CD14-positive monocyte (primary cell): ENCODE measurements around the gene BPI. TPM values are rescaled to one million over a fixed set of nuclear protein-coding genes. Genes with fewer than 3 reads are reported as not detected.

ENCODE experiments used
- DNase-seq, 3 donors: peaks; one replicate each; pipeline ENCODE4 v3.0.0-alpha.2; 2011 to 2022
- H2AFZ ChIP-seq: 2 replicates; pipeline ENCODE4 v1.6.0; 2012; ENCODE audit warnings: mild to moderate bottlenecking, low read depth, low read length, inconsistent platforms; ENCODE audit not compliant: insufficient read depth, poor library complexity, severe bottlenecking
- H3K27ac ChIP-seq, 2 donors: 1 replicate in 1 of 2; 2 replicates in 1 of 2; pipeline ENCODE4 v1.5.1; 2012 to 2013; ENCODE audit warnings: low read length in 2 of 2, control low read depth in 1 of 2, inconsistent platforms in 1 of 2, low read depth in 1 of 2, mild to moderate bottlenecking in 1 of 2
- H3K27me3 ChIP-seq, 2 donors: one replicate each; pipeline versions ENCODE4 v1.6.0 to v1.6.1; 2011 to 2013; ENCODE audit warnings: low read length in 2 of 2; ENCODE audit not compliant: control insufficient read depth in 2 of 2, insufficient read depth in 2 of 2
- H3K36me3 ChIP-seq, 2 donors: replicated peaks in 1 of 2; 1 replicate in 1 of 2; 2 replicates in 1 of 2; pipeline versions ENCODE4 v1.5.1 to v1.6.1; 2012 to 2013; ENCODE audit warnings: low read length in 2 of 2, control low read depth in 1 of 2, inconsistent platforms in 1 of 2, mild to moderate bottlenecking in 1 of 2; ENCODE audit not compliant: insufficient read depth in 2 of 2, control insufficient read depth in 1 of 2
- H3K4me1 ChIP-seq, 2 donors: 1 replicate in 1 of 2; 2 replicates in 1 of 2; pipeline versions ENCODE4 v1.5.1 to v1.6.1; 2012 to 2013; ENCODE audit warnings: low read length in 2 of 2, control low read depth in 1 of 2, inconsistent platforms in 1 of 2, mild to moderate bottlenecking in 1 of 2, moderate library complexity in 1 of 2; ENCODE audit not compliant: insufficient read depth in 2 of 2, control insufficient read depth in 1 of 2
- H3K4me2 ChIP-seq: replicated peaks from 2 replicates; pipeline ENCODE3; 2012; ENCODE audit warnings: low read length, moderate library complexity, mild to moderate bottlenecking; ENCODE audit not compliant: poor library complexity, severe bottlenecking; ENCODE audit errors: extremely low read depth
- H3K4me3 ChIP-seq, 3 experiments: fragments of 200-600 bp in 1 of 3; sonication (generic) in 1 of 3; replicated peaks in 1 of 3; 1 replicate in 2 of 3; 2 replicates in 1 of 3; pipeline ENCODE4 v1.5.1; 2011 to 2013; ENCODE audit warnings: low read length in 3 of 3, mild to moderate bottlenecking in 3 of 3, control low read depth in 2 of 3, low read depth in 2 of 3, inconsistent platforms in 1 of 3, moderate library complexity in 1 of 3
- H3K79me2 ChIP-seq: 2 replicates; pipeline ENCODE4 v1.6.0; 2012; ENCODE audit warnings: mild to moderate bottlenecking, control low read depth, inconsistent platforms, low read length, moderate library complexity; ENCODE audit not compliant: insufficient read depth
- H3K9ac ChIP-seq: 2 replicates; pipeline ENCODE4 v1.6.0; 2017; ENCODE audit warnings: low read length, mild to moderate bottlenecking; ENCODE audit not compliant: insufficient read depth, poor library complexity, severe bottlenecking
- H3K9me3 ChIP-seq, 2 donors: replicated peaks in 1 of 2; 1 replicate in 1 of 2; 2 replicates in 1 of 2; pipeline versions ENCODE4 v1.5.1 to v1.6.1; 2012 to 2013; ENCODE audit warnings: low read length in 2 of 2, control low read depth in 1 of 2; ENCODE audit not compliant: control insufficient read depth in 1 of 2, insufficient read depth in 1 of 2
- H4K20me1 ChIP-seq: 2 replicates; pipeline ENCODE4 v1.6.0; 2012; ENCODE audit warnings: mild to moderate bottlenecking, low read length, control low read depth, moderate library complexity; ENCODE audit not compliant: insufficient read depth
- H3K27ac Mint-ChIP-seq, 7 donors: one replicate each; pipeline ENCODE4 v1.8.0; 2020; ENCODE audit warnings: mild to moderate bottlenecking in 7 of 7, mixed read lengths in 7 of 7, moderate library complexity in 6 of 7, inconsistent platforms in 2 of 7
- H3K27me3 Mint-ChIP-seq, 3 donors: one replicate each; pipeline ENCODE4 v1.8.0; 2021 to 2022; ENCODE audit warnings: low read depth in 3 of 3, mild to moderate bottlenecking in 3 of 3, mixed read lengths in 3 of 3, moderate library complexity in 3 of 3, inconsistent platforms in 1 of 3
- H3K36me3 Mint-ChIP-seq, 2 donors: one replicate each; pipeline ENCODE4 v1.8.0; 2020; ENCODE audit warnings: mixed read lengths in 2 of 2, inconsistent platforms in 1 of 2, mild to moderate bottlenecking in 1 of 2
- H3K4me1 Mint-ChIP-seq: one replicate; pipeline ENCODE4 v1.8.0; 2020; ENCODE audit warnings: mild to moderate bottlenecking, mixed read lengths
- H3K4me3 Mint-ChIP-seq, 2 donors: one replicate each; pipeline ENCODE4 v1.8.0; 2020; ENCODE audit warnings: mild to moderate bottlenecking in 2 of 2, mixed read lengths in 2 of 2, moderate library complexity in 1 of 2
- H3K9me3 Mint-ChIP-seq, 7 donors: one replicate each; pipeline ENCODE4 v1.8.0; 2020 to 2022; ENCODE audit warnings: mixed read lengths in 7 of 7, mild to moderate bottlenecking in 6 of 7, moderate library complexity in 6 of 7, inconsistent platforms in 2 of 7
- WGBS: methylation state at CpG from one replicate; pipeline ENCODE4 v1.1.5; 2013; ENCODE audit warnings: missing lambda C conversion rate; ENCODE audit not compliant: insufficient coverage; 5-methylcytosine and 5-hydroxymethylcytosine counted together
- intact Hi-C, 2 donors: fragments of 100-400 bp; cut with micrococcal nuclease; formaldehyde crosslinking; loops; one replicate each; pipeline versions ENCODE4 v1.15.0 to v1.15.1; 2023
- polyA plus RNA-seq, 3 donors: library from polyadenylated mRNA; depleted of rRNA in 1 of 3; unstranded in 2 of 3; stranded (reverse) in 1 of 3; fragments of 300-500 nt in 2 of 3; fragments of >200 nt in 1 of 3; fragmentation: Illumina TruSeq in 2 of 3; gene quantifications; 1 replicate in 2 of 3; 2 replicates in 1 of 3; pipeline ENCODE4 v1.2.3, GENCODE V29; 2012 to 2021
- TF ChIP-seq, protein P1 (sequence below): fragments of 200-600 bp; IDR thresholded peaks from one replicate; pipeline ENCODE4 v1.8.0; 2022; ENCODE audit warnings: antibody characterized with exemption, mild to moderate bottlenecking

BPI gene
- polyA plus RNA-seq, 3 donors: 8.2 to 9.0 (median 8.7) TPM

DNA sequence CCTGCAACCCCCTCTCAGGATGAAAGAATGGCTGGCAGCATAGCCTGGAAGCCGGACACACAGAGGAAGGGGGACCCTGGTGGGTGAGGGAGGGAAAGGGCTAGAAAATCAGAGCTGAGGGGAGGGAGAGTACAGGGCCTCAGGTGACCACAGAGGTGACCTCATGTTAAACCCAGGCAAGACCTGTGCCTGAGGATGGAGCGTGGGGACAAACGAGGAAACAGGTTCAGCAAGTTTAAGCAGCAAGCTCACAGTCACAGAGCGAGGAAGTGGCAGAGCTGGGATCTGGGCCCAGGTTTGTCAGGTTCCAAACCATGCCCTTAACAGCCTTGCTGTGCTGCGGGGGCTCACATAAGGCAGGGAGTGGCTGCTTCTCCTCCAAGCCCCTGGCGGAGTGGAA lies 4.0 kb upstream of the BPI start:
- Histone ChIP-seq H2AFZ (no peak overlapping the region), H3K9ac (no peak overlapping the region), H3K4me2 (no peak overlapping the region), H3K36me3 (no peaks in the 10 kb centered on the region), H3K79me2 (peaks cover 5% of the 10 kb centered on the region), H3K27me3 (no peaks in the 10 kb centered on the region), H3K4me1 (peaks cover 87 to 91% of the 10 kb centered on the region in 2 donors), H3K4me3 (peak overlapping the region in 1 of 3 experiments; percentile 13), H3K9me3 (no peaks in the 10 kb centered on the region), H3K27ac (peak overlapping the region; percentile 88 to 89), H4K20me1 (no peaks in the 10 kb centered on the region)
- peaks cover 92% of the 10 kb centered on the region for H3K4me1 Mint-ChIP-seq
- WGBS: 56% methylated on average over 5 of the region's 6 CpGs
- no peaks in the 10 kb centered on the region for H3K36me3 Mint-ChIP-seq
- H3K4me3 Mint-ChIP-seq: no peak overlapping the region
- TF ChIP-seq, protein P1, sequence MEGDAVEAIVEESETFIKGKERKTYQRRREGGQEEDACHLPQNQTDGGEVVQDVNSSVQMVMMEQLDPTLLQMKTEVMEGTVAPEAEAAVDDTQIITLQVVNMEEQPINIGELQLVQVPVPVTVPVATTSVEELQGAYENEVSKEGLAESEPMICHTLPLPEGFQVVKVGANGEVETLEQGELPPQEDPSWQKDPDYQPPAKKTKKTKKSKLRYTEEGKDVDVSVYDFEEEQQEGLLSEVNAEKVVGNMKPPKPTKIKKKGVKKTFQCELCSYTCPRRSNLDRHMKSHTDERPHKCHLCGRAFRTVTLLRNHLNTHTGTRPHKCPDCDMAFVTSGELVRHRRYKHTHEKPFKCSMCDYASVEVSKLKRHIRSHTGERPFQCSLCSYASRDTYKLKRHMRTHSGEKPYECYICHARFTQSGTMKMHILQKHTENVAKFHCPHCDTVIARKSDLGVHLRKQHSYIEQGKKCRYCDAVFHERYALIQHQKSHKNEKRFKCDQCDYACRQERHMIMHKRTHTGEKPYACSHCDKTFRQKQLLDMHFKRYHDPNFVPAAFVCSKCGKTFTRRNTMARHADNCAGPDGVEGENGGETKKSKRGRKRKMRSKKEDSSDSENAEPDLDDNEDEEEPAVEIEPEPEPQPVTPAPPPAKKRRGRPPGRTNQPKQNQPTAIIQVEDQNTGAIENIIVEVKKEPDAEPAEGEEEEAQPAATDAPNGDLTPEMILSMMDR: no peak
- intact Hi-C loops: loop anchor here (5.0 to 10.0 kb wide), 2 partner anchors 48 to 245 kb away; no protein-coding TSS in a partner anchor
- DNase-seq: no peak
- peak overlapping the region; percentile 72 to 98 (median 96) for H3K27ac Mint-ChIP-seq
- peaks cover 2 to 7% (median 3%) of the 10 kb centered on the region in 3 donors for H3K27me3 Mint-ChIP-seq
- H3K9me3 Mint-ChIP-seq: no peaks in the 10 kb centered on the region

DNA sequence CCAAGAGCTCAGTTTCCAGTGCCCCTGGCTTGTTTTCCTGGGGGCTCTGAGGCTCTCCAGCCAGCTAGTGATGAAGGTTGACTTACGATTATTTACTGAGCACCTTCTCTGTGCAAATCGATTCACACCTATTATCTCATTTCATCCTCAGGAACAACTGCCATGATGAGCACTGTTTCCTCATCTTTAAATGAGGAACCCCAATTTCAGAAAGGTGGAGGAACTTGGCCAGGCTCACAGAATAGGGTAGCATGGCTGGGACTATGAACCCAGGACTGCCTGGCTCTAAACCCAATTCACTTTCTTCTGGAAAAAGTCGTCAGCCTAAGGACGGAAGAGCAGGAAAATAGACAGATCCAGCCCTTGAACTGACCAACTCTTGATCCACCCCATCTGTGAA lies 3.5 kb upstream of the BPI start:
- no peak overlapping the region for H2AFZ ChIP-seq
- no peaks in the 10 kb centered on the region for H3K9me3 ChIP-seq
- no peaks in the 10 kb centered on the region for H3K36me3 ChIP-seq
- peak overlapping the region; percentile 88 to 89 for H3K27ac ChIP-seq
- H3K4me1 ChIP-seq: peaks cover 87 to 91% of the 10 kb centered on the region in 2 donors
- intact Hi-C loops: loop anchor here (5.0 to 10.0 kb wide), 2 partner anchors 48 to 246 kb away; no protein-coding TSS in a partner anchor
- H3K4me2 ChIP-seq: no peak overlapping the region
- TF ChIP-seq, protein P1: no peak
- H3K27ac Mint-ChIP-seq: peak overlapping the region; percentile 72 to 98 (median 96)
- no peaks in the 10 kb centered on the region for H3K27me3 ChIP-seq
- no CpG with 5 or more reads among the region's 4 CpGs for WGBS
- DNase-seq: peak; percentile 29 to 66 (median 57)
- H3K79me2 ChIP-seq: peaks cover 10% of the 10 kb centered on the region
- no peak overlapping the region for H3K4me3 Mint-ChIP-seq
- H3K27me3 Mint-ChIP-seq: peaks cover 2 to 7% (median 4%) of the 10 kb centered on the region in 3 donors
- H4K20me1 ChIP-seq: no peaks in the 10 kb centered on the region
- H3K9me3 Mint-ChIP-seq: no peaks in the 10 kb centered on the region
- H3K4me1 Mint-ChIP-seq: peaks cover 92% of the 10 kb centered on the region
- H3K4me3 ChIP-seq: peak overlapping the region in 1 of 3 experiments; percentile 13
- no peaks in the 10 kb centered on the region for H3K36me3 Mint-ChIP-seq
- no peak overlapping the region for H3K9ac ChIP-seq
